ENCODE data around the gene FAM227B. TPM values are rescaled to one million over a fixed set of nuclear protein-coding genes. Genes with fewer than 3 reads are reported as not detected.

The FAM227B gene
- total RNA-seq, 2 donors from 2014 or later, result 8.3 to 12.9 TPM

DNA sequence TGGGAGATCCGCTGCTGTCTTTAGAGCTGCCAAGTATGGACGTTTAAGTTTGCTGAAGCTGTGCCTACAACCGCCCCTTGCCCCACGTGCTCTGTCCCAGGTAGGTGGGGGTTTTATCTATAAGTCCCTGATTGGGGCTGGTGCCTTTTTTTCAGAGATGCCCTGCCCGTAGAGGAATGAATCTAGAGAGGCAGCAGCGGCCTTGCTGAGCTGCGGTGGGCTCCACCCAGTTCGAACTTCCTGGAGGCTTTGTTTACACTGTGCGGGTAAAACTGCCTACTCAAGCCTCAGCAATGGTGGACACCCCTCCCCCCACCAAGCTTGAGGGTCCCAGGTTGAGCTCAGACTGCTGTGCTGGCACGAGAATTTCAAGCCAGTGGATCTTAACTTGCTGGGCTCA is 281.0 kb downstream of the FAM227B start:
- intact Hi-C loops (cut with DNase I), result no loop called here
- no peaks in the 10 kb centered on the region for H3K9me3 ChIP-seq
- H3K4me3 ChIP-seq, result no peak overlapping the region
- 62% methylated on average over 10 of the region's 10 CpGs for WGBS
- no peak overlapping the region for H3K27ac ChIP-seq
- H3K27me3 ChIP-seq (replicated peaks; ENCODE audit: insufficient read depth), result no peaks in the 10 kb centered on the region
- H3K36me3 ChIP-seq, result no peaks in the 10 kb centered on the region
- DNase-seq (ENCODE audit: low spot score), result no peak
- TF ChIP-seq, protein P1, sequence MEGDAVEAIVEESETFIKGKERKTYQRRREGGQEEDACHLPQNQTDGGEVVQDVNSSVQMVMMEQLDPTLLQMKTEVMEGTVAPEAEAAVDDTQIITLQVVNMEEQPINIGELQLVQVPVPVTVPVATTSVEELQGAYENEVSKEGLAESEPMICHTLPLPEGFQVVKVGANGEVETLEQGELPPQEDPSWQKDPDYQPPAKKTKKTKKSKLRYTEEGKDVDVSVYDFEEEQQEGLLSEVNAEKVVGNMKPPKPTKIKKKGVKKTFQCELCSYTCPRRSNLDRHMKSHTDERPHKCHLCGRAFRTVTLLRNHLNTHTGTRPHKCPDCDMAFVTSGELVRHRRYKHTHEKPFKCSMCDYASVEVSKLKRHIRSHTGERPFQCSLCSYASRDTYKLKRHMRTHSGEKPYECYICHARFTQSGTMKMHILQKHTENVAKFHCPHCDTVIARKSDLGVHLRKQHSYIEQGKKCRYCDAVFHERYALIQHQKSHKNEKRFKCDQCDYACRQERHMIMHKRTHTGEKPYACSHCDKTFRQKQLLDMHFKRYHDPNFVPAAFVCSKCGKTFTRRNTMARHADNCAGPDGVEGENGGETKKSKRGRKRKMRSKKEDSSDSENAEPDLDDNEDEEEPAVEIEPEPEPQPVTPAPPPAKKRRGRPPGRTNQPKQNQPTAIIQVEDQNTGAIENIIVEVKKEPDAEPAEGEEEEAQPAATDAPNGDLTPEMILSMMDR (IDR thresholded peaks at IDR 0.05), result no peak
- TF ChIP-seq POLR2A (IDR thresholded peaks at IDR 0.05) (no peak), POLR2AphosphoS5 (IDR thresholded peaks at IDR 0.05) (no peak)
- H3K4me1 ChIP-seq (replicated peaks), result no peaks in the 10 kb centered on the region

DNA sequence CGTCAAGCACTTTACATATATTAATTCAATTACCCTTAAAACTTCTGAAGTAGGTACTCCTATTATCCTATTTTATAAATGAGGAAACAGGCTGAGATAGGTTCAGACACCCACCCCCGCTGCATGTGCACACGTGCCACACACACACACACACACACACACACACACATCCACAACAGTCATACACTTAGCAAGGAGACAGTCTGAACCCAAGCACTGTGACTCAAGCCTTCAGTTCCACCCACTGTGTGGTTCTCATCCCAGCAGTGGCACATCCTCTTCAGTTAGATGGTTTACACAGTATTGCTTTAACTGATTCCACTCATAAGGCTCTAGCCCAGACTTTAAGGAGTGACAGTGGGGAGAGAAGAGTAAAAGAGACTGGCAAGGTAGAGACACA is 288.7 kb downstream of the FAM227B start:
- Histone ChIP-seq H3K4me3 (no peak overlapping the region), H3K36me3 (no peaks in the 10 kb centered on the region), H3K27me3 (replicated peaks; ENCODE audit: insufficient read depth) (no peaks in the 10 kb centered on the region), H3K27ac (no peak overlapping the region), H3K9me3 (no peaks in the 10 kb centered on the region), H3K4me1 (replicated peaks) (no peaks in the 10 kb centered on the region)
- TF ChIP-seq POLR2A (IDR thresholded peaks at IDR 0.05) (no peak), POLR2AphosphoS5 (IDR thresholded peaks at IDR 0.05) (no peak)
- TF ChIP-seq, protein P1 (IDR thresholded peaks at IDR 0.05), result no peak
- 99% methylated on average over 3 of the region's 3 CpGs for WGBS
- no peak for DNase-seq (ENCODE audit: low spot score)
- intact Hi-C loops (cut with DNase I), result no loop called here

GRCh38 chr15:49331442-49331841 is 289.2 kb downstream of the FAM227B start:
- no peak for DNase-seq (ENCODE audit: low spot score)
- H3K9me3 ChIP-seq, result no peaks in the 10 kb centered on the region
- H3K36me3 ChIP-seq, result no peaks in the 10 kb centered on the region
- H3K27me3 ChIP-seq (replicated peaks; ENCODE audit: insufficient read depth), result no peaks in the 10 kb centered on the region
- no peaks in the 10 kb centered on the region for H3K4me1 ChIP-seq (replicated peaks)
- no peak for TF ChIP-seq POLR2AphosphoS5 (IDR thresholded peaks at IDR 0.05)
- TF ChIP-seq, protein P1 (IDR thresholded peaks at IDR 0.05), result no peak
- no peak overlapping the region for H3K27ac ChIP-seq
- no peak overlapping the region for H3K4me3 ChIP-seq
- intact Hi-C loops (cut with DNase I), result no loop called here

- no peak for DNase-seq (ENCODE audit: low spot score)
- Histone ChIP-seq H3K27ac (no peak overlapping the region), H3K4me3 (no peak overlapping the region), H3K9me3 (no peaks in the 10 kb centered on the region), H3K36me3 (no peaks in the 10 kb centered on the region), H3K27me3 (replicated peaks; ENCODE audit: insufficient read depth) (no peaks in the 10 kb centered on the region), H3K4me1 (replicated peaks) (no peaks in the 10 kb centered on the region)
- TF ChIP-seq POLR2AphosphoS5 (IDR thresholded peaks at IDR 0.05) (no peak), POLR2A (IDR thresholded peaks at IDR 0.05) (no peak)
- TF ChIP-seq, protein P1 (IDR thresholded peaks at IDR 0.05), result no peak
- intact Hi-C loops (cut with DNase I), result no loop called here
These were observed 290.5 kb downstream of the FAM227B start for GRCh38 chr15:49330166-49330565.

- DNase-seq (ENCODE audit: low spot score), result no peak
- TF ChIP-seq POLR2A (IDR thresholded peaks at IDR 0.05) (no peak), POLR2AphosphoS5 (IDR thresholded peaks at IDR 0.05) (no peak)
- TF ChIP-seq, protein P1 (IDR thresholded peaks at IDR 0.05), result no peak
- intact Hi-C loops (cut with DNase I), result no loop called here
These were observed 291.7 kb downstream of the FAM227B start for GRCh38 chr15:49328941-49329340.

More at GRCh38 chr15:49328941-49329340, 291.7 kb downstream of the FAM227B start:
- no peak overlapping the region for H3K4me3 ChIP-seq
- no peaks in the 10 kb centered on the region for H3K9me3 ChIP-seq
- no peaks in the 10 kb centered on the region for H3K27me3 ChIP-seq (replicated peaks; ENCODE audit: insufficient read depth)
- no peaks in the 10 kb centered on the region for H3K4me1 ChIP-seq (replicated peaks)
- no peak overlapping the region for H3K27ac ChIP-seq
- H3K36me3 ChIP-seq, result no peaks in the 10 kb centered on the region
